HepG2 (cell line): ENCODE measurements around the gene PLXND1. TPM values are rescaled to one million over a fixed set of nuclear protein-coding genes. Genes with fewer than 3 reads are reported as not detected.

Source experiments
- ARID3A ChIP-seq: IDR thresholded peaks from 2 replicates; pipeline ENCODE4 v1.6.1; 2012; ENCODE audit warnings: low read depth, low read length, improper control_type of control experiment
- ATF7 ChIP-seq, 2 experiments: fragments of 450-650 bp in 1 of 2; sonication (generic) in 1 of 2; formaldehyde crosslinking in 1 of 2; IDR thresholded peaks; 2 replicates each; pipeline versions ENCODE4 v1.4.0 to v1.6.1; 2016 to 2020; ENCODE audit warnings: antibody characterized with exemption in 1 of 2, mild to moderate bottlenecking in 1 of 2, missing genetic modification reagents in 1 of 2
- FOXO4 ChIP-seq: sonication (generic); formaldehyde crosslinking; conservative IDR thresholded peaks from 2 replicates; pipeline ENCODE4 v1.8.1; 2023; ENCODE audit warnings: missing genetic modification reagents
- GLMP ChIP-seq: sonication (generic); formaldehyde crosslinking; IDR thresholded peaks from 2 replicates; pipeline ENCODE4 v1.9.0; 2021; ENCODE audit warnings: missing genetic modification reagents, mild to moderate bottlenecking, borderline replicate concordance
- HOXA9 ChIP-seq: sonication (generic); formaldehyde crosslinking; IDR thresholded peaks from 2 replicates; pipeline ENCODE4 v1.8.1; 2022; ENCODE audit warnings: missing genetic modification reagents, mild to moderate bottlenecking, moderate library complexity, borderline replicate concordance
- MTA3 ChIP-seq: sonication (generic); formaldehyde crosslinking; IDR thresholded peaks from 2 replicates; pipeline ENCODE4 v1.4.0; 2020; ENCODE audit warnings: missing genetic modification reagents
- NFKBIZ ChIP-seq: IDR thresholded peaks from 2 replicates; pipeline ENCODE4 v1.6.1; 2018; ENCODE audit warnings: missing genetic modification reagents, missing compliant biosample characterization
- PATZ1 ChIP-seq: sonication (generic); formaldehyde crosslinking; IDR thresholded peaks from 2 replicates; pipeline ENCODE4 v1.4.0; 2020; ENCODE audit warnings: missing genetic modification reagents
- ZBTB3 ChIP-seq: sonication (generic); formaldehyde crosslinking; IDR thresholded peaks from 2 replicates; pipeline ENCODE4 v1.4.0; 2020; ENCODE audit warnings: low read depth, mild to moderate bottlenecking, moderate library complexity, missing genetic modification reagents, borderline replicate concordance
- ZFP62 ChIP-seq: sonication (generic); formaldehyde crosslinking; IDR thresholded peaks from 2 replicates; pipeline ENCODE4 v1.4.0; 2020; ENCODE audit warnings: missing genetic modification reagents
- ZNF18 ChIP-seq: sonication (generic); formaldehyde crosslinking; IDR thresholded peaks from 2 replicates; pipeline ENCODE4 v1.8.0; 2022; ENCODE audit warnings: mild to moderate bottlenecking, missing genetic modification reagents; ENCODE audit not compliant: insufficient replicate concordance
- ZNF367 ChIP-seq: sonication (generic); formaldehyde crosslinking; IDR thresholded peaks from 2 replicates; pipeline ENCODE4 v1.4.0; 2020; ENCODE audit warnings: missing genetic modification reagents, borderline replicate concordance
- ZNF496 ChIP-seq: sonication (generic); formaldehyde crosslinking; IDR thresholded peaks from 2 replicates; pipeline ENCODE4 v1.8.1; 2023; ENCODE audit warnings: mild to moderate bottlenecking, moderate library complexity, missing genetic modification reagents; ENCODE audit not compliant: insufficient replicate concordance
- ZNF713 ChIP-seq: sonication (generic); formaldehyde crosslinking; IDR thresholded peaks from 2 replicates; pipeline ENCODE4 v1.4.0; 2020; ENCODE audit warnings: mild to moderate bottlenecking, missing genetic modification reagents
- ZNF766 ChIP-seq: sonication (generic); formaldehyde crosslinking; IDR thresholded peaks from 2 replicates; pipeline ENCODE4 v1.5.0; 2020; ENCODE audit warnings: missing genetic modification reagents, borderline replicate concordance
- ZNF768 ChIP-seq: sonication (generic); formaldehyde crosslinking; IDR thresholded peaks from 2 replicates; pipeline ENCODE4 v1.4.0; 2020; ENCODE audit warnings: missing genetic modification reagents
- polyA plus RNA-seq, 8 experiments: library from polyadenylated mRNA; depleted of rRNA in 3 of 8; stranded (reverse) in 7 of 8; unstranded in 1 of 8; fragments of >200 nt; fragmentation: Illumina TruSeq in 4 of 8; extraction: Trizol in 4 of 8; gene quantifications; 2 replicates each; pipeline versions ENCODE4 v1.2.1 to v1.2.3, GENCODE V29; 2011 to 2016; ENCODE audit warnings: low read depth in 4 of 8, missing spikeins in 1 of 8, mixed read lengths in 1 of 8; ENCODE audit not compliant: insufficient read depth in 1 of 8
- total RNA-seq, 5 experiments: library from RNA; depleted of rRNA; stranded (reverse); fragments of >200 nt; fragmentation: Illumina TruSeq; extraction: Trizol; gene quantifications; 2 replicates each; pipeline ENCODE4 v1.2.3, GENCODE V29; 2016; ENCODE audit warnings: low read depth in 1 of 5
- TF ChIP-seq, protein P1 (sequence below): sonication (generic); formaldehyde crosslinking; IDR thresholded peaks from 2 replicates; pipeline ENCODE4 v1.8.0; 2022; ENCODE audit warnings: mild to moderate bottlenecking, missing genetic modification reagents

Gene PLXND1
- total and polyA plus RNA-seq, 2 of the 13 experiments (the other 11 are each of a cell fraction or from before 2014, with no cell fraction given), result 15.9 to 42.0 TPM

GRCh38 chr3:129593595-129594339 is 12.7 kb downstream of the PLXND1 start (continued):
- TF ChIP-seq ARID3A, result peak; percentile 69
- TF ChIP-seq ZBTB3 (CRISPR knock-in tag), result no peak
- no peak for TF ChIP-seq FOXO4 (CRISPR knock-in tag)
- TF ChIP-seq NFKBIZ (CRISPR knock-in tag), result peak; percentile 64
- no peak for TF ChIP-seq ZNF496 (CRISPR knock-in tag)
- no peak for TF ChIP-seq GLMP (CRISPR knock-in tag)
- no peak for TF ChIP-seq ZNF367 (CRISPR knock-in tag)
- TF ChIP-seq ZFP62 (CRISPR knock-in tag), result no peak
- peak; percentile 91 for TF ChIP-seq PATZ1 (CRISPR knock-in tag)
- TF ChIP-seq ZNF18 (CRISPR knock-in tag), result peak; percentile 77
- TF ChIP-seq ZNF766 (CRISPR knock-in tag), result 0 out of 2 replicates have a peak, but pooled peaks have one; percentile 36
- no peak for TF ChIP-seq HOXA9
- TF ChIP-seq ZNF768 (CRISPR knock-in tag), result no peak
- no peak for TF ChIP-seq MTA3 (CRISPR knock-in tag)
- no peak for TF ChIP-seq ZNF713 (CRISPR knock-in tag)
- TF ChIP-seq ATF7 (IDR thresholded peaks at IDR 0.05), result no peak
- TF ChIP-seq ATF7 (CRISPR knock-in tag; IDR thresholded peaks at IDR 0.05), result no peak; the same call in 1 of the 2 replicates
- TF ChIP-seq, protein P1, sequence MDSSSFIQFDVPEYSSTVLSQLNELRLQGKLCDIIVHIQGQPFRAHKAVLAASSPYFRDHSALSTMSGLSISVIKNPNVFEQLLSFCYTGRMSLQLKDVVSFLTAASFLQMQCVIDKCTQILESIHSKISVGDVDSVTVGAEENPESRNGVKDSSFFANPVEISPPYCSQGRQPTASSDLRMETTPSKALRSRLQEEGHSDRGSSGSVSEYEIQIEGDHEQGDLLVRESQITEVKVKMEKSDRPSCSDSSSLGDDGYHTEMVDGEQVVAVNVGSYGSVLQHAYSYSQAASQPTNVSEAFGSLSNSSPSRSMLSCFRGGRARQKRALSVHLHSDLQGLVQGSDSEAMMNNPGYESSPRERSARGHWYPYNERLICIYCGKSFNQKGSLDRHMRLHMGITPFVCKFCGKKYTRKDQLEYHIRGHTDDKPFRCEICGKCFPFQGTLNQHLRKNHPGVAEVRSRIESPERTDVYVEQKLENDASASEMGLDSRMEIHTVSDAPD (CRISPR knock-in tag), result no peak
